GM23248 (cell line): Measurements from ENCODE around the gene RPRD2.

Experiments used
- EZH2 ChIP-seq: fragments of 200-600 bp; sonication (generic); IDR thresholded peaks from 2 replicates; pipeline ENCODE4 v1.6.1; 2018; ENCODE audit warnings: antibody characterized with exemption, mild to moderate bottlenecking; ENCODE audit not compliant: insufficient read depth, poor library complexity, severe bottlenecking
- EZH2phosphoT487 ChIP-seq: fragments of 200-600 bp; sonication (generic); IDR thresholded peaks from 2 replicates; pipeline ENCODE4 v1.6.1; 2018; ENCODE audit warnings: antibody characterized with exemption, moderate library complexity, mild to moderate bottlenecking, low read depth; ENCODE audit not compliant: insufficient read depth

- TF ChIP-seq EZH2, result no peak
- TF ChIP-seq EZH2phosphoT487, result no peak
Observed at GRCh38 chr1:150388241-150388640, 24.3 kb downstream of the RPRD2 start.
